Upper lobe of left lung (tissue), 6 donors: ENCODE results near the gene ELP6. TPM values are rescaled to one million over a fixed set of nuclear protein-coding genes. Genes with fewer than 3 reads are reported as not detected.
A peak's percentile ranks its signal among the peaks of the same experiment; 100 is the strongest.

Source experiments
- ATAC-seq, 2 donors: fragments of 200-7000 bp; cut with Tn5 transposase; one replicate each; pipeline ENCODE4 v1.9.1; 2022; ENCODE audit warnings: mild to moderate bottlenecking in 2 of 2, moderate library complexity in 2 of 2; ENCODE audit not compliant: low FRiP score in 2 of 2
- DNase-seq, 2 donors: peaks; one replicate each; pipeline ENCODE4 v3.0.0-alpha.2; 2019 to 2020
- H3K27ac ChIP-seq, 4 donors: fragments of 200-600 bp; sonication (generic); one replicate each; pipeline ENCODE4 v1.5.1; 2016 to 2019
- H3K27me3 ChIP-seq, 4 donors: fragments of 200-600 bp; sonication (generic); one replicate each; pipeline ENCODE4 v1.5.1; 2017 to 2019
- H3K36me3 ChIP-seq, 4 donors: fragments of 200-600 bp; sonication (generic); one replicate each; pipeline ENCODE4 v1.5.1; 2016 to 2019
- H3K4me1 ChIP-seq, 4 donors: fragments of 200-600 bp; sonication (generic); one replicate each; pipeline ENCODE4 v1.5.1; 2018 to 2019
- H3K4me3 ChIP-seq, 4 donors: fragments of 200-600 bp; sonication (generic); one replicate each; pipeline ENCODE4 v1.5.1; 2017 to 2019; ENCODE audit warnings: mild to moderate bottlenecking in 2 of 4, moderate library complexity in 1 of 4
- H3K9me3 ChIP-seq, 4 donors: fragments of 200-600 bp; sonication (generic); one replicate each; pipeline ENCODE4 v1.5.1; 2018 to 2019
- CTCF ChIP-seq, 6 experiments: fragments of 450-650 bp in 4 of 6; fragments of 200-600 bp in 2 of 6; sonication (generic) in 2 of 6; IDR thresholded peaks; one replicate each; pipeline ENCODE4 v1.5.1; 2016 to 2019; ENCODE audit warnings: antibody characterized with exemption in 6 of 6
- EP300 ChIP-seq, 4 donors: sonication (generic); formaldehyde crosslinking; IDR thresholded peaks; one replicate each; pipeline ENCODE4 v1.5.1; 2017; ENCODE audit warnings: antibody characterized with exemption in 4 of 4, control low read depth in 2 of 4
- POLR2A ChIP-seq, 4 donors: fragments of 450-650 bp; IDR thresholded peaks; one replicate each; pipeline ENCODE4 v1.5.1; 2016 to 2017; ENCODE audit warnings: antibody characterized with exemption in 4 of 4, mild to moderate bottlenecking in 2 of 4
- POLR2AphosphoS5 ChIP-seq, 2 donors: sonication (generic); formaldehyde crosslinking; IDR thresholded peaks; one replicate each; pipeline ENCODE4 v1.5.1; 2017; ENCODE audit warnings: antibody characterized with exemption in 2 of 2
- WGBS, 2 donors: methylation state at CpG; one replicate each; pipeline ENCODE4 v1.1.5; 2017 to 2018; 5-methylcytosine and 5-hydroxymethylcytosine counted together
- total RNA-seq, 6 donors: library from RNA; depleted of rRNA in 4 of 6; stranded (reverse); fragments of >200 nt in 4 of 6; gene quantifications; one replicate each; pipeline versions ENCODE4 v1.1.0 to v1.2.1, GENCODE V29; 2016 to 2021
- donor health status: DM: no; HTN: no; CAD: no; lungs with moderate emphysema.
- donor health status: DM: no; HTN: yes; CAD: no; lungs with severe emphysema.

Gene ELP6
- total RNA-seq, 6 donors from 2014 or later: 14.7 to 25.8 (median 22.6) TPM

GRCh38 chr3:47476644-47477199, 36.8 kb downstream of the ELP6 start:
- TF ChIP-seq EP300 (IDR thresholded peaks at IDR 0.05) (no peak), POLR2AphosphoS5 (IDR thresholded peaks at IDR 0.05) (no peak), POLR2A (IDR thresholded peaks at IDR 0.05) (no peak), CTCF (IDR thresholded peaks at IDR 0.05) (no peak)
- no peaks in the 10 kb centered on the region for H3K36me3 ChIP-seq
- no peak for ATAC-seq
- peak overlapping the region in 3 of 4 donors; percentile 97 to 99 (median 98) for H3K4me3 ChIP-seq
- H3K9me3 ChIP-seq: no peaks in the 10 kb centered on the region
- H3K27ac ChIP-seq: peak overlapping the region in 1 of 4 donors; percentile 90
- DNase-seq: no peak
- WGBS, 2 donors: 92 to 93% methylated on average over 6 to 11 of the region's 11 CpGs
- peaks cover 18 to 33% (median 19%) of the 10 kb centered on the region in 4 donors for H3K4me1 ChIP-seq
- no peaks in the 10 kb centered on the region for H3K27me3 ChIP-seq

DNA sequence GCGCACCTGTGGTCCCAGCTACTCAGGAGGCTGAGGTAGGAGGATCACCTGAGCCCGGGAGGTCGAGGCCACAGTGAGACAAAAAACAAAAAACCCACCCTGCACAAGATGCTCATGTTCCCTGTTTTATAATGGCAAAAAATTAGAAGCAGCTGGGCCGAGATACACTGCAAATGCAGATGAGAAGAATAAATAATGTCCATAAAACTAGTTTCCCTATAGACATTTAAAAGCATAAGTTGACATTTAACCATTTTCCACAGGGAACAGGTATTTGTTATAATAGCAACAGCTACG, 37.2 kb downstream of the ELP6 start:
- H3K36me3 ChIP-seq: no peaks in the 10 kb centered on the region
- H3K4me3 ChIP-seq: peak overlapping the region; percentile 18 to 99 (median 98)
- peaks cover 18 to 33% (median 19%) of the 10 kb centered on the region in 4 donors for H3K4me1 ChIP-seq
- ATAC-seq (no peak), DNase-seq (no peak)
- H3K27me3 ChIP-seq: no peaks in the 10 kb centered on the region
- TF ChIP-seq POLR2AphosphoS5 (IDR thresholded peaks at IDR 0.05): no peak
- no peak for TF ChIP-seq EP300 (IDR thresholded peaks at IDR 0.05)
- no peak for TF ChIP-seq POLR2A (IDR thresholded peaks at IDR 0.05)
- TF ChIP-seq CTCF (IDR thresholded peaks at IDR 0.05): no peak
- 56 to 60% methylated on average over 5 of the region's 5 CpGs for WGBS, 2 donors
- peak overlapping the region; percentile 77 to 90 (median 86) for H3K27ac ChIP-seq
- H3K9me3 ChIP-seq: no peaks in the 10 kb centered on the region

DNA sequence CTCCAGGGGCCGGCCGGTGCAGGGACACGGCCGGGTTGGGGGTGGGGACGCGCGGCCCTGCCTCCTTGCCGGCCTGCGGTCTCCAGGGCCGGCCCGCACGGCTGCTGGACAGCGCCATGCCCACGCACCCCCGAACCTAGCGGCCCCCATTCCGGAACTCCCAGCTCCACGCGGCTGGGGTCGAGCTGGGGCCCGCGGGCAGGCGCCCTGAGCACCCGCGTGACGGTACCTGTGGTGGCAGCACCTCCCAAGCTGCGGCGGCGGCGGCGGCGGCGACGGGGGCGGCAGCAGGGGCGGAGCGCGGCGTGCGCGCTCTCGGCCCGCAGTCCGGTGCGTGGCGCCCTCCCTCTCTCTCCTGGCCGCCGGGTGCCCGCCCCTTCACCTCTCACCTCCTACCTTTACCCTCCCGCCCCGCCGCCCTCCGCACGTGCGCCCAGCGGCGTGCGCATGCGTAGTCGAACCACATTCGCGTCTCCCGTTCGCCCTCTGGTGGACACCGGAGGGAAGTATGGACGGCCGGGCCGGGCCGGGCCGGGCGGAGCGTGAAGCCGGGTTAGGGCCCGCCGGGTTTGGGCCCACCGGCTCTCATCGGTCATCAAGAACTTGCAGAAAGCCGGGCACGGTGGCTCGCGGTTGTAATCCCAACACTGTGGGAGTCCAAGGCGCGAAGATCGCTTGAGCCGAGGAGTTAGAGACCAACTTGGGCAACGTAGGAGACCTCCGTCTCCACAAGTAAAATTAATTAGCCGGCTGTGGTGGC, 37.8 kb downstream of the ELP6 start, which contains the start of gene SCAP:
Gene SCAP, minus strand, starts transcription at position 372 of the 760 bp plus-strand sequence. CDS start 32,948 bp downstream, outside the sequence.
- H3K9me3 ChIP-seq: no peaks in the 10 kb centered on the region
- H3K4me1 ChIP-seq: peaks cover 18 to 33% (median 19%) of the 10 kb centered on the region in 4 donors
- H3K27me3 ChIP-seq: no peaks in the 10 kb centered on the region
- peak within 1 kb of the TSS; percentile 77 to 90 (median 86) for H3K27ac ChIP-seq
- DNase-seq (peak; percentile 95 to 98), ATAC-seq (peak; percentile 97 to 99)
- TF ChIP-seq POLR2AphosphoS5 (IDR thresholded peaks at IDR 0.05) (peak; percentile 73 to 90), EP300 (IDR thresholded peaks at IDR 0.05) (peak in 1 of 4 donors; percentile 36), CTCF (IDR thresholded peaks at IDR 0.05) (peak; percentile 97 to 99 (median 99)), POLR2A (IDR thresholded peaks at IDR 0.05) (peak in 3 of 4 donors; percentile 44 to 77 (median 55))
- peak within 1 kb of the TSS; percentile 97 to 99 (median 98) for H3K4me3 ChIP-seq
- no peaks in the 10 kb centered on the region for H3K36me3 ChIP-seq
- 5 to 20% methylated on average over 11 to 34 of the region's 88 CpGs for WGBS, 2 donors

- Histone ChIP-seq H3K27me3 (no peaks in the 10 kb centered on the region), H3K4me1 (peaks cover 18 to 33% (median 19%) of the 10 kb centered on the region in 4 donors), H3K27ac (peak overlapping the region; percentile 77 to 90 (median 86)), H3K4me3 (peak overlapping the region; percentile 97 to 99 (median 98)), H3K9me3 (no peaks in the 10 kb centered on the region), H3K36me3 (no peaks in the 10 kb centered on the region)
- TF ChIP-seq CTCF (IDR thresholded peaks at IDR 0.05) (no peak), POLR2AphosphoS5 (IDR thresholded peaks at IDR 0.05) (no peak), EP300 (IDR thresholded peaks at IDR 0.05) (no peak), POLR2A (IDR thresholded peaks at IDR 0.05) (no peak)
- WGBS, 2 donors: 2% methylated on average over 16 to 23 of the region's 24 CpGs
- DNase-seq (no peak), ATAC-seq (peak in 1 of 2 donors; percentile 14)
These were observed 38.4 kb downstream of the ELP6 start for GRCh38 chr3:47475029-47475569.
